WTC11 (cell line): ENCODE measurements around the gene APPBP2. TPM values are rescaled to one million over a fixed set of nuclear protein-coding genes. Genes with fewer than 3 reads are reported as not detected.

ENCODE experiments used
- ATAC-seq: fragments of 200-7000 bp; cut with Tn5 transposase; 2 replicates; pipeline ENCODE4 v1.10.0; 2021; ENCODE audit warnings: mild to moderate bottlenecking, moderate library complexity
- Bru-seq: library from RNA; stranded (reverse); fragments of 400-500 nt; gene quantifications from one replicate; lab custom pipeline; 2021; lab: Mats Ljungman, UMichigan
- CTCF ChIA-PET: fragments of 300-600 bp; sonication (Branson Sonifier 250); formaldehyde crosslinking; loops from one replicate; lab custom pipeline; 2021; ENCODE audit warnings: antibody characterized with exemption; lab: Charles Lee
- POLR2A ChIA-PET: fragments of 350-600 bp; sonication (Branson Sonifier 250); formaldehyde crosslinking; loops from one replicate; lab custom pipeline; 2021; ENCODE audit warnings: antibody characterized with exemption; lab: Charles Lee
- DNase-seq: peaks from one replicate; pipeline ENCODE4 v3.0.0; 2021; ENCODE audit warnings: low spot score
- H3K27ac Mint-ChIP-seq: 2 replicates; pipeline ENCODE4 v1.8.0; 2021; ENCODE audit warnings: mixed read lengths
- H3K27me3 Mint-ChIP-seq: 2 replicates; pipeline ENCODE4 v1.8.0; 2021; ENCODE audit warnings: low read depth, mild to moderate bottlenecking, moderate library complexity, mixed read lengths
- H3K36me3 Mint-ChIP-seq: 2 replicates; pipeline ENCODE4 v1.8.0; 2021; ENCODE audit warnings: mixed read lengths
- H3K4me1 Mint-ChIP-seq: 2 replicates; pipeline ENCODE4 v1.8.0; 2022; ENCODE audit warnings: mixed read lengths
- H3K4me3 Mint-ChIP-seq: 2 replicates; pipeline ENCODE4 v1.8.0; 2021; ENCODE audit warnings: mild to moderate bottlenecking, moderate library complexity, mixed read lengths
- H3K9me3 Mint-ChIP-seq: 2 replicates; pipeline ENCODE4 v1.8.0; 2021; ENCODE audit warnings: mixed read lengths
- ATF3 ChIP-seq: sonication (generic); formaldehyde crosslinking; conservative IDR thresholded peaks from 2 replicates; pipeline ENCODE4 v1.8.1; 2022; ENCODE audit warnings: mild to moderate bottlenecking, missing genetic modification reagents
- CDX4 ChIP-seq: fragments of 250-450 bp; sonication (Bioruptor Pico); IDR thresholded peaks from 2 replicates; pipeline ENCODE4 v1.9.0; 2021; ENCODE audit warnings: moderate library complexity, mild to moderate bottlenecking, inconsistent platforms, borderline replicate concordance
- EMX1 ChIP-seq: fragments of 250-450 bp; sonication (Bioruptor Pico); IDR thresholded peaks from 2 replicates; pipeline ENCODE4 v1.8.0; 2021; ENCODE audit warnings: mild to moderate bottlenecking
- ESRRA ChIP-seq: sonication (generic); formaldehyde crosslinking; IDR thresholded peaks from 2 replicates; pipeline ENCODE4 v1.8.1; 2022; ENCODE audit warnings: mild to moderate bottlenecking, missing genetic modification reagents, borderline replicate concordance
- HMGA2 ChIP-seq: fragments of 250-450 bp; sonication (Bioruptor Pico); IDR thresholded peaks from 2 replicates; pipeline ENCODE4 v1.4.0; 2021; ENCODE audit warnings: mild to moderate bottlenecking, moderate library complexity
- MXD4 ChIP-seq: fragments of 250-450 bp; sonication (Bioruptor Pico); IDR thresholded peaks from 2 replicates; pipeline ENCODE4 v1.8.0; 2021; ENCODE audit warnings: mild to moderate bottlenecking, moderate library complexity, borderline replicate concordance
- NFYB ChIP-seq: sonication (generic); formaldehyde crosslinking; conservative IDR thresholded peaks from 2 replicates; pipeline ENCODE4 v1.8.0; 2022; ENCODE audit warnings: low read depth, missing genetic modification reagents
- RELA ChIP-seq: sonication (generic); formaldehyde crosslinking; IDR thresholded peaks from 2 replicates; pipeline ENCODE4 v1.8.1; 2022; ENCODE audit warnings: missing genetic modification reagents, mild to moderate bottlenecking, borderline replicate concordance
- SOX15 ChIP-seq: fragments of 250-450 bp; sonication (Bioruptor Pico); IDR thresholded peaks from 2 replicates; pipeline ENCODE4 v1.9.0; 2021; ENCODE audit warnings: mild to moderate bottlenecking
- TCF7 ChIP-seq: sonication (generic); formaldehyde crosslinking; IDR thresholded peaks from 2 replicates; pipeline ENCODE4 v1.8.0; 2022; ENCODE audit warnings: mild to moderate bottlenecking, low read depth, missing genetic modification reagents, moderate library complexity
- TEAD4 ChIP-seq: sonication (generic); formaldehyde crosslinking; IDR thresholded peaks from 2 replicates; pipeline ENCODE4 v1.8.0; 2022; ENCODE audit warnings: mild to moderate bottlenecking, missing genetic modification reagents
- TP53 ChIP-seq: sonication (generic); formaldehyde crosslinking; IDR thresholded peaks from 2 replicates; pipeline ENCODE4 v1.8.1; 2023; ENCODE audit warnings: mild to moderate bottlenecking, missing genetic modification reagents
- ZMAT4 ChIP-seq: fragments of 250-450 bp; sonication (Bioruptor Pico); IDR thresholded peaks from 2 replicates; pipeline ENCODE4 v1.9.0; 2021; ENCODE audit warnings: mild to moderate bottlenecking
- ZNF263 ChIP-seq: sonication (generic); formaldehyde crosslinking; IDR thresholded peaks from 2 replicates; pipeline ENCODE4 v1.8.1; 2022; ENCODE audit warnings: low read depth, mild to moderate bottlenecking, moderate library complexity, missing genetic modification reagents
- ZNF317 ChIP-seq: sonication (generic); formaldehyde crosslinking; IDR thresholded peaks from 2 replicates; pipeline ENCODE4 v1.8.1; 2023; ENCODE audit warnings: low read depth, mild to moderate bottlenecking, moderate library complexity, missing genetic modification reagents, borderline replicate concordance
- ZNF416 ChIP-seq: fragments of 250-450 bp; sonication (Bioruptor Pico); IDR thresholded peaks from 2 replicates; pipeline ENCODE4 v1.9.0; 2021; ENCODE audit warnings: mild to moderate bottlenecking, inconsistent platforms
- ZNF423 ChIP-seq: fragments of 250-450 bp; sonication (Bioruptor Pico); IDR thresholded peaks from 2 replicates; pipeline ENCODE4 v2.1.2; 2022; ENCODE audit warnings: mild to moderate bottlenecking, moderate library complexity
- ZNF425 ChIP-seq: fragments of 250-450 bp; sonication (Bioruptor Pico); conservative IDR thresholded peaks from 2 replicates; pipeline ENCODE4 v1.9.0; 2021; ENCODE audit warnings: mild to moderate bottlenecking
- long read RNA-seq, 3 experiments: library from RNA in 1 of 3; library from capped mRNA in 1 of 3; library from polyadenylated mRNA in 1 of 3; unstranded in 2 of 3; stranded (forward) in 1 of 3; transcript quantifications; one replicate each; pipeline ENCODE4 v2.0.0, GENCODE V29; 2021
- total RNA-seq: library from RNA; stranded (reverse); gene quantifications from 3 replicates; pipeline ENCODE4 v1.2.3, GENCODE V29; 2021
- TF ChIP-seq, protein P1 (sequence below): sonication (generic); formaldehyde crosslinking; IDR thresholded peaks from 2 replicates; pipeline ENCODE4 v1.8.1; 2022; ENCODE audit warnings: mild to moderate bottlenecking, missing genetic modification reagents, moderate library complexity, borderline replicate concordance
- TF ChIP-seq, protein P2 (sequence below): fragments of 200-600 bp; IDR thresholded peaks from 2 replicates; pipeline ENCODE4 v1.8.0; 2022; ENCODE audit warnings: antibody characterized with exemption
- TF ChIP-seq, protein P3 (sequence below): sonication (generic); formaldehyde crosslinking; IDR thresholded peaks from 2 replicates; pipeline ENCODE4 v1.8.0; 2022; ENCODE audit warnings: mild to moderate bottlenecking, missing genetic modification reagents

APPBP2 gene, protein sequence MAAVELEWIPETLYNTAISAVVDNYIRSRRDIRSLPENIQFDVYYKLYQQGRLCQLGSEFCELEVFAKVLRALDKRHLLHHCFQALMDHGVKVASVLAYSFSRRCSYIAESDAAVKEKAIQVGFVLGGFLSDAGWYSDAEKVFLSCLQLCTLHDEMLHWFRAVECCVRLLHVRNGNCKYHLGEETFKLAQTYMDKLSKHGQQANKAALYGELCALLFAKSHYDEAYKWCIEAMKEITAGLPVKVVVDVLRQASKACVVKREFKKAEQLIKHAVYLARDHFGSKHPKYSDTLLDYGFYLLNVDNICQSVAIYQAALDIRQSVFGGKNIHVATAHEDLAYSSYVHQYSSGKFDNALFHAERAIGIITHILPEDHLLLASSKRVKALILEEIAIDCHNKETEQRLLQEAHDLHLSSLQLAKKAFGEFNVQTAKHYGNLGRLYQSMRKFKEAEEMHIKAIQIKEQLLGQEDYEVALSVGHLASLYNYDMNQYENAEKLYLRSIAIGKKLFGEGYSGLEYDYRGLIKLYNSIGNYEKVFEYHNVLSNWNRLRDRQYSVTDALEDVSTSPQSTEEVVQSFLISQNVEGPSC
- total RNA-seq (15.3 to 17.1 TPM (median 16.8 TPM) in 3 replicates), Bru-seq, nascent RNA (percentile 77 among the genes with signal in this experiment)
- long read RNA-seq, experiment 1, full-length matches to known transcripts: 47 of 73 reads
- long read RNA-seq, experiment 1, partial matches to known transcripts: 8 of 73 reads
- long read RNA-seq, experiment 1, other reads (novel, unspliced or antisense): 18 of 73 reads
- long read RNA-seq, experiment 2, full-length matches to known transcripts: 1 of 7 reads
- long read RNA-seq, experiment 2, partial matches to known transcripts: 2 of 7 reads
- long read RNA-seq, experiment 2, other reads (novel, unspliced or antisense): 4 of 7 reads
- long read RNA-seq, experiment 3, full-length matches to known transcripts: 2 of 8 reads
- long read RNA-seq, experiment 3, partial matches to known transcripts: 5 of 8 reads
- long read RNA-seq, experiment 3, other reads (novel, unspliced or antisense): 1 of 8 reads

DNA sequence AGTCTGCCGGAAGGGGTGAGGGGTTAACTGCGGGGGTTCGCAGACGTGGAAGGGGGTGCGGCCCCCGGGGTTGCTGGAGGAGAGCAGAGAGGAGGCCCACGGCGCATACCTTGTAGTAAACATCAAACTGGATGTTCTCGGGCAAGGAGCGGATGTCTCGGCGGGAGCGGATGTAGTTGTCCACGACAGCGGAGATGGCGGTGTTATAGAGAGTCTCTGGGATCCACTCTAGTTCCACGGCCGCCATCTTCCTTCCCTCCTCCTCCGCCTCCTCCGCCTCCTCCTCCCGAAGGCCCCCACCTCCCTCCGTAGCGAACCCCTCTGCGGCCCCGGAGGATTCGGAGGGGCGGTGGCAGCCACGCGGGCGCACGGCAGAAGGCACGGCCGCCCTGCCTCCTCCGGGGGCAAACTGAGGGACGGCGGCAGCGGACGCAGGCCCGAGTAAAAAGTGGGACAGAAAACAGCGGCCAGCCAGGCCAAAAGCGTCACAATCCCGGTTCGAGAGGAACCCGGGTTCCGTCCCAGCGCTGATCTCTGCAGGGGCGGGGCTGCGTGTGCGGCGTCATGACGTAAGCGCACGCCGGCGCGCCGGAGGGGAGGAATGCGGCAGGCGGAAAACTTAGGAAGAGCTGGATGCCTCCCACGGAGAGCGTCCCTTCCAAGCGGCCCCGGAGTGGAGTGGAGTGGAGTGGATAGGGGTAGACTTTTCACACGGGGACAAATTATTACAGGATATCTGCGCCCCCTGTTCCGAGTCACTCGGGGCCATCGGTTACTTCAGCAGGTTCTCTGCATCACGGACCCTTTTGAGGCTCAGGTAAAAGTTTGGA is at the start of gene APPBP2:
TSS of gene APPBP2 (minus strand) at position 558 of the 830 bp plus-strand sequence. CDS start at position 247, 311 bp downstream.
- Mint-ChIP-seq H3K27me3 (no peaks in the 10 kb centered on the region), H3K4me3 (peak within 1 kb of the TSS; percentile 98), H3K36me3 (peaks cover 12% of the 10 kb centered on the region), H3K4me1 (peaks cover 15% of the 10 kb centered on the region), H3K27ac (peak within 1 kb of the TSS; percentile 98), H3K9me3 (peaks cover 15% of the 10 kb centered on the region; the same call in 1 of the 2 replicates)
- DNase-seq (peak; percentile 80), ATAC-seq (peak; percentile 94)
- POLR2A ChIA-PET: interaction anchor here (0.8 to 1.2 kb wide), 3 partner anchors 14 to 74 kb away, joined by 3 to 5 read pairs (median 3); partner anchors contain the start of gene PPM1D
- CTCF ChIA-PET: interaction anchor here (0.6 to 1.4 kb wide), 7 partner anchors 13 to 120 kb away, joined by 3 to 6 read pairs (median 3); partner anchors contain the start of gene PPM1D
- no peak for TF ChIP-seq HMGA2 (CRISPR knock-in tag)
- no peak for TF ChIP-seq ZNF416 (CRISPR knock-in tag)
- TF ChIP-seq ATF3 (CRISPR knock-in tag): no peak
- TF ChIP-seq TEAD4: no peak
- TF ChIP-seq SOX15: no peak
- TF ChIP-seq, protein P1, sequence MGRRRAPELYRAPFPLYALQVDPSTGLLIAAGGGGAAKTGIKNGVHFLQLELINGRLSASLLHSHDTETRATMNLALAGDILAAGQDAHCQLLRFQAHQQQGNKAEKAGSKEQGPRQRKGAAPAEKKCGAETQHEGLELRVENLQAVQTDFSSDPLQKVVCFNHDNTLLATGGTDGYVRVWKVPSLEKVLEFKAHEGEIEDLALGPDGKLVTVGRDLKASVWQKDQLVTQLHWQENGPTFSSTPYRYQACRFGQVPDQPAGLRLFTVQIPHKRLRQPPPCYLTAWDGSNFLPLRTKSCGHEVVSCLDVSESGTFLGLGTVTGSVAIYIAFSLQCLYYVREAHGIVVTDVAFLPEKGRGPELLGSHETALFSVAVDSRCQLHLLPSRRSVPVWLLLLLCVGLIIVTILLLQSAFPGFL (CRISPR knock-in tag): no peak
- TF ChIP-seq EMX1 (CRISPR knock-in tag): no peak
- no peak for TF ChIP-seq TP53 (CRISPR knock-in tag)
- TF ChIP-seq, protein P2, sequence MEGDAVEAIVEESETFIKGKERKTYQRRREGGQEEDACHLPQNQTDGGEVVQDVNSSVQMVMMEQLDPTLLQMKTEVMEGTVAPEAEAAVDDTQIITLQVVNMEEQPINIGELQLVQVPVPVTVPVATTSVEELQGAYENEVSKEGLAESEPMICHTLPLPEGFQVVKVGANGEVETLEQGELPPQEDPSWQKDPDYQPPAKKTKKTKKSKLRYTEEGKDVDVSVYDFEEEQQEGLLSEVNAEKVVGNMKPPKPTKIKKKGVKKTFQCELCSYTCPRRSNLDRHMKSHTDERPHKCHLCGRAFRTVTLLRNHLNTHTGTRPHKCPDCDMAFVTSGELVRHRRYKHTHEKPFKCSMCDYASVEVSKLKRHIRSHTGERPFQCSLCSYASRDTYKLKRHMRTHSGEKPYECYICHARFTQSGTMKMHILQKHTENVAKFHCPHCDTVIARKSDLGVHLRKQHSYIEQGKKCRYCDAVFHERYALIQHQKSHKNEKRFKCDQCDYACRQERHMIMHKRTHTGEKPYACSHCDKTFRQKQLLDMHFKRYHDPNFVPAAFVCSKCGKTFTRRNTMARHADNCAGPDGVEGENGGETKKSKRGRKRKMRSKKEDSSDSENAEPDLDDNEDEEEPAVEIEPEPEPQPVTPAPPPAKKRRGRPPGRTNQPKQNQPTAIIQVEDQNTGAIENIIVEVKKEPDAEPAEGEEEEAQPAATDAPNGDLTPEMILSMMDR: no peak
- TF ChIP-seq ZNF317 (CRISPR knock-in tag): no peak
- no peak for TF ChIP-seq CDX4 (CRISPR knock-in tag)
- no peak for TF ChIP-seq ZNF423 (CRISPR knock-in tag)
- TF ChIP-seq MXD4 (CRISPR knock-in tag): no peak
- TF ChIP-seq RELA (CRISPR knock-in tag): no peak
- TF ChIP-seq, protein P3, sequence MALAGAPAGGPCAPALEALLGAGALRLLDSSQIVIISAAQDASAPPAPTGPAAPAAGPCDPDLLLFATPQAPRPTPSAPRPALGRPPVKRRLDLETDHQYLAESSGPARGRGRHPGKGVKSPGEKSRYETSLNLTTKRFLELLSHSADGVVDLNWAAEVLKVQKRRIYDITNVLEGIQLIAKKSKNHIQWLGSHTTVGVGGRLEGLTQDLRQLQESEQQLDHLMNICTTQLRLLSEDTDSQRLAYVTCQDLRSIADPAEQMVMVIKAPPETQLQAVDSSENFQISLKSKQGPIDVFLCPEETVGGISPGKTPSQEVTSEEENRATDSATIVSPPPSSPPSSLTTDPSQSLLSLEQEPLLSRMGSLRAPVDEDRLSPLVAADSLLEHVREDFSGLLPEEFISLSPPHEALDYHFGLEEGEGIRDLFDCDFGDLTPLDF: no peak
- peak; percentile 71; the same call in 1 of the 2 replicates for TF ChIP-seq ZNF263 (CRISPR knock-in tag)
- no peak for TF ChIP-seq ESRRA (CRISPR knock-in tag)
- no peak for TF ChIP-seq ZNF425
- TF ChIP-seq ZMAT4: no peak
- TF ChIP-seq TCF7 (CRISPR knock-in tag): no peak
- no peak for TF ChIP-seq NFYB (CRISPR knock-in tag)
